ENCODE data around the gene TRIM50. TPM values are rescaled to one million over a fixed set of nuclear protein-coding genes. Genes with fewer than 3 reads are reported as not detected.

The TRIM50 gene
- total and polyA plus RNA-seq, 2 of the 4 experiments (the other 2 are of a cell fraction) = not detected

- Histone ChIP-seq H2AK9ac (replicated peaks; ENCODE audit: low read depth, low read length, poor library complexity) (peak overlapping the region; percentile 75), H4K8ac (ENCODE audit: low read depth in 2 of 2, low read length in 2 of 2) (peak overlapping the region in 1 of 2 experiments; percentile 68; a peak in 2 of 4 replicates), H3K56ac (ENCODE audit: extremely low read depth, insufficient read depth, low read length) (no peak overlapping the region), H2AFZ (replicated peaks; ENCODE audit: low read length, poor library complexity) (peak overlapping the region; percentile 80), H3K4ac (ENCODE audit: low read depth, low read length) (peak overlapping the region; percentile 48; the same call in 1 of the 2 replicates), H2AK5ac (ENCODE audit: low read depth, low read length) (no peak overlapping the region), H4K91ac (ENCODE audit: insufficient read depth, low read depth, low read length) (peak overlapping the region; percentile 25; the same call in 1 of the 2 replicates), H3K9ac (ENCODE audit: low read depth, low read length) (no peak overlapping the region), H3K9me1 (ENCODE audit: insufficient read depth, low read length) (0 out of 2 replicates have a peak, but pooled peaks cover 3% of the 10 kb centered on the region), H3K9me3 (ENCODE audit: control insufficient read depth, insufficient read depth, low read length) (no peaks in the 10 kb centered on the region), H3K79me1 (ENCODE audit: low read depth in 1 of 2, low read length in 2 of 2) (no peaks in the 10 kb centered on the region), H3K4me2 (ENCODE audit: low read depth, low read length) (peak overlapping the region; percentile 64), H3K14ac (replicated peaks; ENCODE audit: low read depth, low read length) (no peak overlapping the region; the same call in 1 of the 2 replicates), H2BK5ac (ENCODE audit: low read depth, low read length, poor library complexity, severe bottlenecking) (no peak overlapping the region), H4K5ac (ENCODE audit: low read depth, low read length) (no peak overlapping the region), H3K4me3 (ENCODE audit: insufficient read depth, low read depth, low read length) (no peak overlapping the region), H3K36me3 (ENCODE audit: control insufficient read depth, insufficient read depth, low read length) (no peaks in the 10 kb centered on the region), H3K27ac (ENCODE audit: insufficient read depth, low read length) (no peak overlapping the region), H2BK20ac (ENCODE audit: low read depth, low read length) (peak overlapping the region; percentile 22), H3K4me1 (ENCODE audit: control insufficient read depth, insufficient read depth, low read length) (peaks cover 6% of the 10 kb centered on the region), H3K27me3 (ENCODE audit: control insufficient read depth, insufficient read depth, low read length) (peaks cover 9% of the 10 kb centered on the region; the same call in 1 of the 2 replicates), H2BK120ac (ENCODE audit: low read depth, low read length) (peak overlapping the region; percentile 18; the same call in 1 of the 2 replicates), H4K20me1 (ENCODE audit: insufficient read depth, low read length) (no peaks in the 10 kb centered on the region), H2BK15ac (ENCODE audit: low read depth, low read length) (no peak overlapping the region; the same call in 2 of the 3 replicates), H3K18ac (ENCODE audit: low read depth, low read length) (no peak overlapping the region), H3K23ac (ENCODE audit: low read depth, low read length) (no peak overlapping the region)
- TF ChIP-seq SMC3 (IDR thresholded peaks at IDR 0.05; ENCODE audit: low read depth, low read length) (peak; percentile 37; the same call in 1 of the 2 replicates), MXI1 (IDR thresholded peaks at IDR 0.05; ENCODE audit: borderline replicate concordance, low read depth, low read length) (0 out of 2 replicates have a peak, but pooled peaks have one; percentile 16), RAD21 (IDR thresholded peaks at IDR 0.05; ENCODE audit: low read length) (peak; percentile 62), BHLHE40 (IDR thresholded peaks at IDR 0.05; ENCODE audit: low read depth, low read length) (no peak)
- TF ChIP-seq, protein P1, sequence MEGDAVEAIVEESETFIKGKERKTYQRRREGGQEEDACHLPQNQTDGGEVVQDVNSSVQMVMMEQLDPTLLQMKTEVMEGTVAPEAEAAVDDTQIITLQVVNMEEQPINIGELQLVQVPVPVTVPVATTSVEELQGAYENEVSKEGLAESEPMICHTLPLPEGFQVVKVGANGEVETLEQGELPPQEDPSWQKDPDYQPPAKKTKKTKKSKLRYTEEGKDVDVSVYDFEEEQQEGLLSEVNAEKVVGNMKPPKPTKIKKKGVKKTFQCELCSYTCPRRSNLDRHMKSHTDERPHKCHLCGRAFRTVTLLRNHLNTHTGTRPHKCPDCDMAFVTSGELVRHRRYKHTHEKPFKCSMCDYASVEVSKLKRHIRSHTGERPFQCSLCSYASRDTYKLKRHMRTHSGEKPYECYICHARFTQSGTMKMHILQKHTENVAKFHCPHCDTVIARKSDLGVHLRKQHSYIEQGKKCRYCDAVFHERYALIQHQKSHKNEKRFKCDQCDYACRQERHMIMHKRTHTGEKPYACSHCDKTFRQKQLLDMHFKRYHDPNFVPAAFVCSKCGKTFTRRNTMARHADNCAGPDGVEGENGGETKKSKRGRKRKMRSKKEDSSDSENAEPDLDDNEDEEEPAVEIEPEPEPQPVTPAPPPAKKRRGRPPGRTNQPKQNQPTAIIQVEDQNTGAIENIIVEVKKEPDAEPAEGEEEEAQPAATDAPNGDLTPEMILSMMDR (conservative IDR thresholded peaks at IDR 0.05; ENCODE audit: low read depth, low read length) = peak; percentile 72
- dilution Hi-C loops (cut with HindIII; ENCODE audit: low sequenced_read_pairs, unreplicated experiment) (no loop called here), intact Hi-C loops (cut with micrococcal nuclease) (loop anchor here (1.0 kb wide), 1 partner anchor 109 kb away; no protein-coding TSS in a partner anchor), in situ Hi-C loops (cut with MboI; ENCODE audit: low sequenced_read_pairs) (loop anchor here (5.0 kb wide), 1 partner anchor 95 kb away; no protein-coding TSS in a partner anchor)
- ATAC-seq (ENCODE audit: low read depth) (peak; percentile 86), DNase-seq (peak; percentile 69)
- ChIA-PET POLR2A (ENCODE audit: unreplicated experiment) (no interaction called here), CTCF (interaction anchor here (0.6 to 3.0 kb wide), 6 partner anchors 9 to 54 kb away, joined by 3 to 11 read pairs (median 4); no protein-coding TSS in a partner anchor)
- WGBS, 2 experiments (ENCODE audit: extremely low coverage in 2 of 2, insufficient read length in 1 of 2) = 50% methylated on average over 2 of the region's 8 CpGs; no CpG with 5 or more reads in 1 of the 2 experiments
- no TSS peak for BruUV-seq (replicated peaks)
These were observed 14.8 kb upstream of the TRIM50 start for GRCh38 chr7:73342645-73343044.
